ENCODE results near the gene ATG9B.

ATG9B gene

DNA sequence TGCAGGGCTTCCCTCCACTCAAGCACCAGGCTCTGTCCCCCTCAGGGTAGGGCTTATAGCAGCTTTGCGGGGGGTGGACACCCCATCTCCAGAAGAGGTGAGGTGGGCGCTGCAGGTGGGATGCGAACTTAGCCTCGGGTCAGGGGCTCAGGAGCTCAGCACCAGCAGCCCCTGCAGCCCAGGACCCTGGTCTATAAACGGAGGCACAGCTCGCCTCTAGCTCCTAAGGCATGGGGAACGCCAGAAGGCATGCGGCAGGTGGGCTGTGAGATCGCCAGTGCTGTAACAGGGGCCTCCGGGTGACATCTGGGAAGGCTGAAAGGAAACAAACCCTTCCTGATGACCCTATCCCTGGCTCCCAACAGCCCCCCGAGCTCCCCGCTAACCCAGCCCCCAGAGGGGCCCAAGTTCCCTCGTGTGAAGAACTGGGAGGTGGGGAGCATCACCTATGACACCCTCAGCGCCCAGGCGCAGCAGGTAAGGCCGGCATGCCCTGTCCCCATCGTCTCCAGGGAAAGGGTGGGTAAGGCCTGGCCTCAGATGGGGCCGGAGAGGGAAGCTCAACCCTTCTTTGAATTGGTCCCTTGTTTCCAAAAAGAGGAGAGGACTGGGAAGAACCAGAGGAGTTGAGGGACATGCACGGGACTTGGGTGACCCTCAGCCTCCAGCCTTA is 29.3 kb downstream of the ATG9B start:
- no peak overlapping the region for H3K27ac ChIP-seq (ENCODE audit: low read depth, low read length)
- H3K9ac ChIP-seq (ENCODE audit: low read length), result no peak overlapping the region
- peaks cover 24% of the 10 kb centered on the region; the same call in 1 of the 2 replicates for H3K4me1 ChIP-seq (ENCODE audit: control insufficient read depth, insufficient read depth, low read length)
- H3K9me3 ChIP-seq (ENCODE audit: control insufficient read depth, insufficient read depth, low read depth, low read length), result peaks cover 16% of the 10 kb centered on the region
- H3K4me3 ChIP-seq (ENCODE audit: low read depth, low read length), result no peak overlapping the region
- H3K36me3 ChIP-seq (ENCODE audit: control insufficient read depth, insufficient read depth, low read length), result no peaks in the 10 kb centered on the region
- no peaks in the 10 kb centered on the region for H3K27me3 ChIP-seq (ENCODE audit: control insufficient read depth, insufficient read depth, low read length)

DNA sequence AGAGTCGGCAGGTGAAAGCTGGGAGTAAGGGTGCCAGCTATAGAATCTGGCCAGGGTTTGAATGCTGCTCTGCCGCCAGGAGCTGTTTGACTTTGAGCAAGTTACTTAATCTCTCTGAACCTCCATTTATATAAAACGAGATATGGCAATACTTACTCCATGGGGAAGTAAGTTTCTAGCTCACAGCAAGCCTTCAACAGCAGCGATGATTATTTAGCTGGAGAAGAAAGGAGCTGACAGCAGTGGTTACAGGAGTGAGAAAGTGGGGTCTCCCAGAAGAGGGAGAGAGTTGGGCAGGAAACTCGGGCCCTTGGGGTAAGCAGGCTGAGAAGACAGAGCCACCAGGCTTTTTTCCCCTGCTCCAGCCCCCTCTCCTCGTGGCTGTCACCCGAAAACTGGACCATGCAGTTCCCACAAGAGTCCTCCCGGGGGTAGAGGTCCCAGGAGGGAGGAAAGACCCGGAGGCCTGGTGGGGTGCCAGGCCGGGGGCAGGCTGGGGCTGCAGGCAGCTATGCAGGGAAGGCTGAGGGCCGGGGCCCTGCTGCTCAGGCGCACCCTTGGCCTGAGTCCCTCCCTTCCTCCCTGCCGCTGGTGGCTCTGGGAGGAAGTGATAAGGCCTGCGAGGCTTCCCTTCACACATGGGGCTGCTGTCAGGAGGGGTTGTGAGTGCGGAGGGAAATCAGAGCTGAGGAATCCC is 30.0 kb downstream of the ATG9B start:
- no peak overlapping the region for H3K9ac ChIP-seq (ENCODE audit: low read length)

DNA sequence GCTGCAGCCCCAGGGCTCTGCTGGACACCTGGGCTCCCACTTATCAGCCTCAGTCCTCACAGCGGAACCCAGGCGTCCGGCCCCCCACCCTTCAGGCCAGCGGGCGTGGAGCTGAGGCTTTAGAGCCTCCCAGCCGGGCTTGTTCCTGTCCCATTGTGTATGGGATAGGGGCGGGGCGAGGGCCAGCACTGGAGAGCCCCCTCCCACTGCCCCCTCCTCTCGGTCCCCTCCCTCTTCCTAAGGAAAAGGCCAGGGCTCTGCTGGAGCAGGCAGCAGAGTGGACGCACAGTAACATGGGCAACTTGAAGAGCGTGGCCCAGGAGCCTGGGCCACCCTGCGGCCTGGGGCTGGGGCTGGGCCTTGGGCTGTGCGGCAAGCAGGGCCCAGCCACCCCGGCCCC is 30.8 kb downstream of the ATG9B start:
- Histone ChIP-seq H3K36me3 (ENCODE audit: control insufficient read depth, insufficient read depth, low read length) (no peaks in the 10 kb centered on the region), H3K4me1 (ENCODE audit: control insufficient read depth, insufficient read depth, low read length) (peaks cover 31% of the 10 kb centered on the region; the same call in 1 of the 2 replicates), H3K9ac (ENCODE audit: low read length) (no peak overlapping the region), H3K27me3 (ENCODE audit: control insufficient read depth, insufficient read depth, low read length) (no peaks in the 10 kb centered on the region), H3K9me3 (ENCODE audit: control insufficient read depth, insufficient read depth, low read depth, low read length) (peaks cover 19% of the 10 kb centered on the region), H3K4me3 (ENCODE audit: low read depth, low read length) (no peak overlapping the region), H3K27ac (ENCODE audit: low read depth, low read length) (no peak overlapping the region)

More for the DNA sequence above, 30.0 kb downstream of the ATG9B start:
- no peak overlapping the region for H3K4me3 ChIP-seq (ENCODE audit: low read depth, low read length)
- H3K9me3 ChIP-seq (ENCODE audit: control insufficient read depth, insufficient read depth, low read depth, low read length), result peaks cover 19% of the 10 kb centered on the region
- H3K27me3 ChIP-seq (ENCODE audit: control insufficient read depth, insufficient read depth, low read length), result no peaks in the 10 kb centered on the region
- H3K27ac ChIP-seq (ENCODE audit: low read depth, low read length), result no peak overlapping the region
- peaks cover 25% of the 10 kb centered on the region; the same call in 1 of the 2 replicates for H3K4me1 ChIP-seq (ENCODE audit: control insufficient read depth, insufficient read depth, low read length)
- H3K36me3 ChIP-seq (ENCODE audit: control insufficient read depth, insufficient read depth, low read length), result no peaks in the 10 kb centered on the region

DNA sequence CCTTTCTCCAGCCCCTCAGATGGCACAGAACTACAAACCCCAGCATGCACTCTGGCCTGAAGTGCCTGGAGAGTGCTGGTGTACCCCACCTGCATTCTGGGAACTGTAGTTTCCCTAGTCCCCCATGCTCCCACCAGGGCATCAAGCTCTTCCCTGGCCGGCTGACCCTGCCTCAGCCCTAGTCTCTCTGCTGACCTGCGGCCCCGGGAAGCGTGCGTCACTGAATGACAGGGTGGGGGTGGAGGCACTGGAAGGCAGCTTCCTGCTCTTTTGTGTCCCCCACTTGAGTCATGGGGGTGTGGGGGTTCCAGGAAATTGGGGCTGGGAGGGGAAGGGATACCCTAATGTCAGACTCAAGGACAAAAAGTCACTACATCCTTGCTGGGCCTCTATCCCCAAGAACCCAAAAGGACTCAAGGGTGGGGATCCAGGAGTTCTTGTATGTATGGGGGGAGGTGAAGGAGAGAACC is 31.4 kb downstream of the ATG9B start:
- Histone ChIP-seq H3K36me3 (ENCODE audit: control insufficient read depth, insufficient read depth, low read length) (no peaks in the 10 kb centered on the region), H3K9me3 (ENCODE audit: control insufficient read depth, insufficient read depth, low read depth, low read length) (peaks cover 19% of the 10 kb centered on the region), H3K4me1 (ENCODE audit: control insufficient read depth, insufficient read depth, low read length) (peaks cover 34% of the 10 kb centered on the region; the same call in 1 of the 2 replicates), H3K9ac (ENCODE audit: low read length) (no peak overlapping the region), H3K4me3 (ENCODE audit: low read depth, low read length) (no peak overlapping the region), H3K27me3 (ENCODE audit: control insufficient read depth, insufficient read depth, low read length) (no peaks in the 10 kb centered on the region), H3K27ac (ENCODE audit: low read depth, low read length) (no peak overlapping the region)

DNA sequence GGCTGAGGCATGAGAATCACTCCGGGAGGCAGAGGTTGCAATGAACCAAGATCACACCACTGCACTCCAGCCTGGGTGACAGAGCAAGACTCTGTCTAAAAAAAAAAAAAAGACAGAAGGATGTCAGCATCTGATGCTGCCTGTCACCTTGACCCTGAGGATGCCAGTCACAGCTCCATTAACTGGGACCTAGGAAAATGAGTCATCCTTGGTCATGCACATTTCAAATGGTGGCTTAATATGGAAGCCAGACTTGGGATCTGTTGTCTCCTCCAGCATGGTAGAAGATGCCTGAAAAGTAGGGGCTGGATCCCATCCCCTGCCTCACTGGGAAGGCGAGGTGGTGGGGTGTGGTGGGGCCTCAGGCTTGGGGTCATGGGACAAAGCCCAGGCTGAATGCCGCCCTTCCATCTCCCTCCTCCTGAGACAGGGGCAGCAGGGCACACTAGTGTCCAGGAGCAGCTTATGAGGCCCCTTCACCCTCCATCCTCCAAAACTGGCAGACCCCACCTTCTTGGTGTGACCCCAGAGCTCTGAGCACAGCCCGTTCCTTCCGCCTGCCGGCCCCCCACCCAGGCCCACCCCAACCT is 32.1 kb downstream of the ATG9B start:
- H3K36me3 ChIP-seq (ENCODE audit: control insufficient read depth, insufficient read depth, low read length), result no peaks in the 10 kb centered on the region
- no peak overlapping the region for H3K4me3 ChIP-seq (ENCODE audit: low read depth, low read length)
- H3K9ac ChIP-seq (ENCODE audit: low read length), result no peak overlapping the region
- H3K27ac ChIP-seq (ENCODE audit: low read depth, low read length), result no peak overlapping the region
- H3K4me1 ChIP-seq (ENCODE audit: control insufficient read depth, insufficient read depth, low read length), result peaks cover 34% of the 10 kb centered on the region; the same call in 1 of the 2 replicates
- no peaks in the 10 kb centered on the region for H3K27me3 ChIP-seq (ENCODE audit: control insufficient read depth, insufficient read depth, low read length)
- H3K9me3 ChIP-seq (ENCODE audit: control insufficient read depth, insufficient read depth, low read depth, low read length), result peaks cover 19% of the 10 kb centered on the region

DNA sequence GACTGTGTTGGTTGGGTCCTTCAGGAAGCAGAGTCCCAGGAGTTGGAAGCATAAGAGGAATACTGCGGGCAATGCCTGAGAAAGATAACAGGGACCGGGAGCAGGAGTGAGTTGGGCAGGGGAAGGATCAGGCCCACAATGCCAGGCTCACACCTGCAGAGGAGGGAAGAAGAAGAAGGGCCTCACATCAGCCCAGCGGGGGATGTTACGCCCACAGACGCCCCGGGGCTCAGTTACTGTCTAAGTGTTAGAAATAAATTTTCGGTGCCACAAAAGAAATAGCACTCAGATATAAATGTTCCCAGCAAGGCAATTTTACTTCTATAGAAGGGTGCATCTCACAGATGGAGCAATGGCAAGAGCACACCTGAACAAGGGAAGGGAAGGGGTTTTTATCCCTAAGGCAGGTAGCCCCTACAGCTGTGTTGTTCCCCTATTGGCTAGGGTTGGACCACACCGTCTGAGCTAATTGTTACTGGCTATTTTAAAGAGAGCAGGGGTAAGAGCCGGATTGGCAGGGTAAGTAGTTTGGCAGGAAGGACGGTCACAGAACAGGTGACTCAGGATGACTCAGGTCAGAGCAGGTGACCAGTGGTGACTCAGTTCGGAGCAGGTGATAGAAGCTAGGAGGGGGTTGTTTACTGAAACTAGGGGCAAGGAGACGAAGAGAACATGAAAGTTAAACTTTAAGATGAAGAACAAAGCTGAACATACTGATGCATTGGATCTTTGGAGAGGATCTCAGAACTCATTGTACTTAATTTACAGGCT is 33.7 kb downstream of the ATG9B start, which contains the start of gene NOS3:
Gene NOS3, plus strand, starts transcription at position 602 of the 771 bp plus-strand sequence. CDS start 2,787 bp downstream, outside the sequence.
- H3K9me3 ChIP-seq (ENCODE audit: control insufficient read depth, insufficient read depth, low read depth, low read length), result peaks cover 19% of the 10 kb centered on the region
- H3K4me3 ChIP-seq (ENCODE audit: low read depth, low read length), result no peak within 1 kb of the TSS
- no peak within 1 kb of the TSS for H3K27ac ChIP-seq (ENCODE audit: low read depth, low read length)
- H3K9ac ChIP-seq (ENCODE audit: low read length), result no peak within 1 kb of the TSS
- peaks cover 30% of the 10 kb centered on the region; the same call in 1 of the 2 replicates for H3K4me1 ChIP-seq (ENCODE audit: control insufficient read depth, insufficient read depth, low read length)
- H3K36me3 ChIP-seq (ENCODE audit: control insufficient read depth, insufficient read depth, low read length), result no peaks in the 10 kb centered on the region
- H3K27me3 ChIP-seq (ENCODE audit: control insufficient read depth, insufficient read depth, low read length), result 0 out of 2 replicates have a peak, but pooled peaks cover 2% of the 10 kb centered on the region

DNA sequence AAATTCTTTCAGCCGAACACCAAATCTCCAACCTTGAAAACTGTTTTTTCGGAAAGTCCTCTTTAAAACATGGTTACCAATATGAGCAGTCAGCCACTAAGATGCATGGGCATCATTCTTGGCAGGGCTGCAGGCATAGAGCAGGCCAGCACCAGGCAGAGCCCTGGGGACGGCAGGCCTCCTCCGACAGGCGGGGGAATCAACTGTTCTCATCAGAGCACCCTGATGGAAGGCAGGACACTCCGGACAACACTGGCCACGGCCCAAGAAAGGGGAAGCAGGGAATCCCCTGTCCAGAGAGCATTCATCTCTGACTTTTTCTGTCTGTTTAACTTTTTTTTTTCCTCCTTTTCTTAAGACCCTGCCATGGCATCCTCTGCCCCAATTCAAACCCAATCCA is 34.8 kb downstream of the ATG9B start:
- Histone ChIP-seq H3K4me3 (ENCODE audit: low read depth, low read length) (no peak overlapping the region), H3K4me1 (ENCODE audit: control insufficient read depth, insufficient read depth, low read length) (peaks cover 22% of the 10 kb centered on the region; the same call in 1 of the 2 replicates), H3K9me3 (ENCODE audit: control insufficient read depth, insufficient read depth, low read depth, low read length) (peaks cover 19% of the 10 kb centered on the region), H3K36me3 (ENCODE audit: control insufficient read depth, insufficient read depth, low read length) (no peaks in the 10 kb centered on the region), H3K27me3 (ENCODE audit: control insufficient read depth, insufficient read depth, low read length) (0 out of 2 replicates have a peak, but pooled peaks cover 2% of the 10 kb centered on the region), H3K27ac (ENCODE audit: low read depth, low read length) (no peak overlapping the region), H3K9ac (ENCODE audit: low read length) (no peak overlapping the region)

DNA sequence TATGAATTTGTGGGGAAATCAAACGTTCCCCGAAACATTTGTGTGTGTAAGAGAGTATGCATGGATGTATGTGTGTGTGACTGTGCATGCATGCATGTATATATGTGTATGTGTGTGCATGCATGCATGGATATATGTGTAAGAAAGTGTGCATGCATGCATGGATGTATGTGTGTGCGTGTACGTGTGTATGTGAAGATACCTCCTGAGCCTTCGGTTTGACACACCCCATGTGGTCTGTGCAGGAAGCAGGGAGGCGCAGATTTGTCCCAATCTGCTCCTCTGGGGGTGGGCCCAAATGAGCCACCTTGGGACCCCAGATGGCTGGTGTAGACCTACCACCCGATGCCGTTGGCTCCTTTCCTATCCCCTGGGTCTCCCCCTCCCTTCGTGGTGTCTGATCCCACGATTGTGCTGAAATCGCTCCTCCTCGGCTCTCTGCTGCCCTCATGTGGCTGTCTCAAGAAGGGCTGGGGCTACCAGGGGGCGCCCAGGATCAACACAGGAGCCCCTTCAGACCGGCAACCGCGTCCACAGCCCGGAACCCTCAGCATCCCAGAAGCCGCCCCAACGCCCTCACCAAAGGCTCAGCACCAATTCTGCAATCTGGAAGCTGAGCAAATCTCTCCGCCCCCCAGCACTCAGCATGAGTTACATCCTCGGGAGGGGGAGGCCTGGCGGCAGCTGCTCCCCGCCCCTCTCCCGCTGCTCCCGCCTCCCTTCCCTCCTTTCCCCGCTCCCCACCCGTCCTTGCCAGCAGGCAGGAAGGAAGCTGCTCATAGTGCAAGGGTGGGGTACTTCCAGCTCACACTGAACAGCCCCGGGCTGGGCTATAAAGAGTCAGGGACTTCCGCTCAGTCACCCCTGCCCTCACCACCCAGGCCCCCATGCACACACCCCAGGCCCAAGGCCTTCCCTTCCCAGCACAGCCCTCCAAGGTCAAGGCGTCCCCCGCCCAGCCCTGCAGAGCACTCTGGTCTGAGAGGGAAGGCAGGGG is 35.8 kb downstream of the ATG9B start:
- Histone ChIP-seq H3K27ac (ENCODE audit: low read depth, low read length) (no peak overlapping the region), H3K9me3 (ENCODE audit: control insufficient read depth, insufficient read depth, low read depth, low read length) (peaks cover 19% of the 10 kb centered on the region), H3K4me1 (ENCODE audit: control insufficient read depth, insufficient read depth, low read length) (peaks cover 16% of the 10 kb centered on the region; the same call in 1 of the 2 replicates), H3K9ac (ENCODE audit: low read length) (no peak overlapping the region), H3K27me3 (ENCODE audit: control insufficient read depth, insufficient read depth, low read length) (peaks cover 3% of the 10 kb centered on the region; the same call in 1 of the 2 replicates), H3K36me3 (ENCODE audit: control insufficient read depth, insufficient read depth, low read length) (no peaks in the 10 kb centered on the region), H3K4me3 (ENCODE audit: low read depth, low read length) (peak overlapping the region; percentile 59)

DNA sequence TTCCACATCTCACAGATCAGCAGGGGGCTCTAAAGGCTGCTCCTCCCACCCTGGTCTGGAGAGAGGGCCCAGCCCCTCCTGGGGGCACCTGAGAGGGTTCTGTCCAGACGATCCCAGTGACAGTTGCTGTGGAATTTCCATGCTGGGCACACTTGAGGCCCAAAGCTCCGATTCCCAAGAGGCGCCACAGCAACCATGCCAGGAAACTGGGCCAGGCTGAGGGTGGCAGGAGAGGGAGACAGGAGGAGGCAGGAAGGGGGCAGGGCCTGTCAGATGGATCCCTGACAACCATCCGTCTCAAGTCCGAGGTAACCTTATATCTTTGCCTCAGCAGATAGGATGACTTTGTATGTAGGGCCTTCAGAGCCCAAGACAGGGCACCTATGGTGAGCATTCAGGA is 37.7 kb downstream of the ATG9B start:
- H3K4me3 ChIP-seq (ENCODE audit: low read depth, low read length), result no peak overlapping the region

More for the DNA sequence above, 37.7 kb downstream of the ATG9B start:
- Histone ChIP-seq H3K4me1 (ENCODE audit: control insufficient read depth, insufficient read depth, low read length) (peaks cover 10% of the 10 kb centered on the region; the same call in 1 of the 2 replicates), H3K9me3 (ENCODE audit: control insufficient read depth, insufficient read depth, low read depth, low read length) (peaks cover 19% of the 10 kb centered on the region), H3K9ac (ENCODE audit: low read length) (no peak overlapping the region), H3K36me3 (ENCODE audit: control insufficient read depth, insufficient read depth, low read length) (no peaks in the 10 kb centered on the region), H3K27me3 (ENCODE audit: control insufficient read depth, insufficient read depth, low read length) (peaks cover 23% of the 10 kb centered on the region), H3K27ac (ENCODE audit: low read depth, low read length) (no peak overlapping the region)

Measured in HUES6 (cell line).